Endodermal cell (in vitro differentiated cells): ENCODE data around the gene EXOG. TPM values are rescaled to one million over a fixed set of nuclear protein-coding genes. Genes with fewer than 3 reads are reported as not detected.

Experiments
- DNase-seq: peaks from one replicate; pipeline ENCODE4 v3.0.0-alpha.2; 2017
- H3K27ac ChIP-seq: 2 replicates; pipeline ENCODE4 v1.5.1; 2013; ENCODE audit warnings: mild to moderate bottlenecking, low read depth, low read length, moderate library complexity
- H3K27me3 ChIP-seq: 2 replicates; pipeline ENCODE4 v1.6.1; 2013; ENCODE audit warnings: mild to moderate bottlenecking, low read length, moderate library complexity; ENCODE audit not compliant: insufficient read depth, control insufficient read depth, poor library complexity, severe bottlenecking
- H3K36me3 ChIP-seq: 2 replicates; pipeline ENCODE4 v1.7.0; 2013; ENCODE audit warnings: mild to moderate bottlenecking, low read length, moderate library complexity; ENCODE audit not compliant: control insufficient read depth, insufficient read depth
- H3K4me1 ChIP-seq: one replicate; pipeline ENCODE4 v1.7.0; 2013; ENCODE audit warnings: low read length; ENCODE audit not compliant: control insufficient read depth, insufficient read depth
- H3K4me3 ChIP-seq: 2 replicates; pipeline ENCODE4 v1.5.1; 2013; ENCODE audit warnings: mild to moderate bottlenecking, low read length, moderate library complexity
- H3K9ac ChIP-seq: 2 replicates; pipeline ENCODE4 v1.6.1; 2013; ENCODE audit warnings: mild to moderate bottlenecking, low read length, moderate library complexity; ENCODE audit not compliant: poor library complexity, severe bottlenecking; ENCODE audit errors: extremely low read depth
- H3K9me3 ChIP-seq: 2 replicates; pipeline ENCODE4 v1.6.1; 2013; ENCODE audit warnings: mild to moderate bottlenecking, low read length, moderate library complexity; ENCODE audit not compliant: control insufficient read depth
- H3K27ac Mint-ChIP-seq: 2 replicates; pipeline ENCODE4 v1.8.0; 2020; ENCODE audit warnings: mixed read lengths
- H3K27me3 Mint-ChIP-seq: 2 replicates; pipeline ENCODE4 v1.8.0; 2021; ENCODE audit warnings: mild to moderate bottlenecking, mixed read lengths; ENCODE audit not compliant: insufficient read depth
- H3K36me3 Mint-ChIP-seq: 2 replicates; pipeline ENCODE4 v1.8.0; 2020; ENCODE audit warnings: low read depth, mixed read lengths
- H3K4me1 Mint-ChIP-seq: 2 replicates; pipeline ENCODE4 v1.8.0; 2020; ENCODE audit warnings: mixed read lengths
- H3K4me3 Mint-ChIP-seq: 2 replicates; pipeline ENCODE4 v1.8.0; 2020; ENCODE audit warnings: mild to moderate bottlenecking, moderate library complexity, mixed read lengths
- H3K9me3 Mint-ChIP-seq: 2 replicates; pipeline ENCODE4 v1.8.0; 2020; ENCODE audit warnings: mild to moderate bottlenecking, mixed read lengths
- CTCF ChIP-seq: fragments of 200-600 bp; sonication (generic); conservative IDR thresholded peaks from 2 replicates; pipeline ENCODE4 v1.5.0; 2021; ENCODE audit warnings: antibody characterized with exemption, mild to moderate bottlenecking
- WGBS, 2 experiments: methylation state at CpG; one replicate each; pipeline versions ENCODE4 v1.1.5 to v1.1.7; 2013; ENCODE audit warnings: missing lambda C conversion rate in 2 of 2, mixed read lengths in 1 of 2; ENCODE audit not compliant: insufficient coverage in 1 of 2, insufficient read length in 1 of 2; 5-methylcytosine and 5-hydroxymethylcytosine counted together
- total RNA-seq, 2 donors: library from RNA; stranded (reverse); fragmentation: NEBNext Ultra II Directional in 1 of 2; extraction: Animal tissue kit (Norgen Biotek cat#: 25700) in 1 of 2; gene quantifications; 2 replicates in 1 of 2; 3 replicates in 1 of 2; pipeline ENCODE4 v1.2.1, GENCODE V29; 2021

Gene EXOG
- total RNA-seq, 2 donors from 2014 or later = 11.9 to 13.8 TPM

DNA sequence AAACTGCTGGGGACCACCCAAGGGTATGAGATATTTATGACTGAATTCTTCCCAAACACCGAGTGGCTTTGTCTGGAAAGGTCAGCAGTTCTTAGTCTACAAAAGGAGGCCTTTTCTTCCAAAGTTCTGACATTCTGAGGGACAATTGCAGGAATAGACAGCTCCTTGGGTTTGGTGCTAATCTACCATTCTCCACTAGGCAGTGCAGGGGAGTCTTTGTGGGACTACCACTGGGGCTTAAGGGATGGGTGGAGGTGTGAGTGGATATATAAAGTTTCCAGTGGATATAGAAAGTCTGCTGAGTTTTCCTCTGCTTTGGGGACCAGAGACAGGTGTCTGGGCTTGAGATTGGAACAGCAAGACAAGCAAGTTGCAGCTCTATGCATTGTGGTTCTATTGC lies 62.7 kb downstream of the EXOG start:
- Histone ChIP-seq H3K4me3 (no peak overlapping the region), H3K27me3 (no peaks in the 10 kb centered on the region), H3K9ac (no peak overlapping the region), H3K27ac (no peak overlapping the region), H3K9me3 (no peaks in the 10 kb centered on the region), H3K36me3 (no peaks in the 10 kb centered on the region), H3K4me1 (no peaks in the 10 kb centered on the region)
- Mint-ChIP-seq H3K4me3 (no peak overlapping the region), H3K4me1 (no peaks in the 10 kb centered on the region), H3K27me3 (no peaks in the 10 kb centered on the region), H3K36me3 (no peaks in the 10 kb centered on the region), H3K27ac (no peak overlapping the region), H3K9me3 (peaks cover 3% of the 10 kb centered on the region)
- peak; percentile 41 for TF ChIP-seq CTCF
- WGBS, 2 experiments = 85 to 91% methylated on average over 1 of the region's 1 CpG
- DNase-seq = peak; percentile 17

DNA sequence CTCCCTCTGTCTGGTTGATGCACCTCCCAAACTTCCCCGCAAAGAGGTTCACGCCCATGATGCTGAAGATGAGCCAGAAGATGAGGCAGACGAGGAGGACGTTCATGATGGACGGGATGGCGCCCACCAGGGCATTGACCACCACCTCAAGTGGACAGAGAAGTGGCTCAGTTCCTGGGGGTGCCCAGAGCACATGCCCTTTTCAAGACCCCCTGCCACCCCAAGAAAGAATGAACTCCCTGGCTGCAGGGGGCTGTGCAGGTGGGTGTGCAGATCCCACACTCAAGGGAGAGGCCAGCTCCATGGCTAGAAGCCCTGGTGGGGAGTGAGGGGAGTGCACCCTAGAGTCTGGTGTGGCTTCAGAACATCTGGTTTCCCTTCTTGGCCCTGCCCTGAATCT lies 64.1 kb downstream of the EXOG start:
- Histone ChIP-seq H3K9ac (no peak overlapping the region), H3K36me3 (no peaks in the 10 kb centered on the region), H3K9me3 (no peaks in the 10 kb centered on the region), H3K4me1 (no peaks in the 10 kb centered on the region), H3K27me3 (no peaks in the 10 kb centered on the region), H3K27ac (no peak overlapping the region), H3K4me3 (no peak overlapping the region)
- Mint-ChIP-seq H3K27me3 (no peaks in the 10 kb centered on the region), H3K4me1 (no peaks in the 10 kb centered on the region), H3K36me3 (no peaks in the 10 kb centered on the region), H3K27ac (no peak overlapping the region), H3K4me3 (no peak overlapping the region), H3K9me3 (no peaks in the 10 kb centered on the region)
- WGBS, 2 experiments = 90 to 92% methylated on average over 2 to 6 of the region's 6 CpGs
- TF ChIP-seq CTCF = peak; percentile 58
- DNase-seq = peak; percentile 57

DNA sequence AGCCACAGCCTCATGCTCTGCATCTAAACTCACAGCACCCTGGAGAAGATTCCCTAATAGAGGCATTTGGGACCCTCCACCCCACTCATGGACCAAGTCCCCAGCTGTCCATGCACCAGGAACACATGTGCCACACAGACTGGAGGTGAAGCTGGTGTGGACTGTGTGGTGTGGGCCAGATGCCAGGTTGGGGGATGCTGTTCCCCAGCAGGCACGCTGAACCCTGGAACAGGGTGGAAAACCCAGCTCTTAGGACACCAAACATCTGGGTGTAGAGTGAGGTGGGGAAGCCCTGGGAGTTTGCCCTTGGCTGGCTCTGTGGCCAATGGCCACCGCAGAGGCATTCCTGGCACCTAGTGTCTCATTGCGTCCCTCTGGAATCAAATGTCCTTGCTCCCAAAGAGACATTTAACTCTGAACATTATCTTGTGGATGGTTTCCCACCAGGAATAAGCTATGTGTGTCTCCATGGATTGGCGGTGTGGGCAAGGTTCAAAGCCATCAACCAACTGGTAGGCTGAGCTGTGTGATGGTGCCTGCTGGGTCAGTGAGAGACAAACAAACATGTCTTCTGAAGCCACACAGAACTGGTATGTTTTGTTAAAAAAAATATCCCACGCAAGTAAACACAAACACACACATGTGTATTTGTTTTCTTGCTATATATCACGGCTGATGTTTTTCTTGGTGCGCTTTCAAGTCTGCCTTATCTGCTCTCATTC lies 65.0 kb downstream of the EXOG start:
- peak; percentile 13 for DNase-seq
- Histone ChIP-seq H3K27me3 (no peaks in the 10 kb centered on the region), H3K9ac (no peak overlapping the region), H3K4me3 (no peak overlapping the region), H3K4me1 (no peaks in the 10 kb centered on the region), H3K27ac (no peak overlapping the region), H3K9me3 (no peaks in the 10 kb centered on the region), H3K36me3 (no peaks in the 10 kb centered on the region)
- 93 to 97% methylated on average over 7 of the region's 7 CpGs for WGBS, 2 experiments
- Mint-ChIP-seq H3K4me3 (no peak overlapping the region), H3K36me3 (no peaks in the 10 kb centered on the region), H3K4me1 (no peaks in the 10 kb centered on the region), H3K27ac (no peak overlapping the region), H3K9me3 (no peaks in the 10 kb centered on the region), H3K27me3 (no peaks in the 10 kb centered on the region)
- TF ChIP-seq CTCF = no peak
